ENCODE measurements around the gene DDAH2. TPM values are rescaled to one million over a fixed set of nuclear protein-coding genes. Genes with fewer than 3 reads are reported as not detected.

The DDAH2 gene
- total RNA-seq, 1 donor from 2014 or later, result 126 TPM

DNA sequence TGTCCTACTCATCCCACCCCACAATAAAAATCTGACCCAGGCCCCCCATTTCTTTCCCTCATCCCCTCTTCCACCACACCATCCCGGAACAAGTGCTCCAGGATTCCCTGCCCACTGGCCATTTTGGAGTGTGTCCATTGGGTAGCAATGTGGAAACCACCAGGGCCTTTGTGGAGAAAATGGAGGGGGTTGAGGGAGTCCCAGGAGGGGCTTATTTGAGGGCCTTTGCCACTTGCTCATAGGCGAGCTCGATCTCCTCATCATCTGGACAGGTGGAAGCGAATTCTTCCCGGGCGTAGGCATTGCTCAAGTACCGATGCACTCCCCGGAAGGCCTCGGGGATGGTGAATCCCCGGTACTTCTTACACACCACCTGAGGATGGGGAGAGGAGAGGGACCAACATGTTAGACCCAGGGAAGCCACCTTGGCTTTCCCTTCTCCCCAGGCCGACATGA is 1.6 kb upstream of the DDAH2 start:
- DNase-seq, result no peak

- DNase-seq, result peak; percentile 95
Observed at GRCh38 chr6:31729979-31730630, 1.0 kb upstream of the DDAH2 start.

- peak; percentile 93 for DNase-seq
Observed at GRCh38 chr6:31729515-31729978, 448 bp upstream of the DDAH2 start.

DNA sequence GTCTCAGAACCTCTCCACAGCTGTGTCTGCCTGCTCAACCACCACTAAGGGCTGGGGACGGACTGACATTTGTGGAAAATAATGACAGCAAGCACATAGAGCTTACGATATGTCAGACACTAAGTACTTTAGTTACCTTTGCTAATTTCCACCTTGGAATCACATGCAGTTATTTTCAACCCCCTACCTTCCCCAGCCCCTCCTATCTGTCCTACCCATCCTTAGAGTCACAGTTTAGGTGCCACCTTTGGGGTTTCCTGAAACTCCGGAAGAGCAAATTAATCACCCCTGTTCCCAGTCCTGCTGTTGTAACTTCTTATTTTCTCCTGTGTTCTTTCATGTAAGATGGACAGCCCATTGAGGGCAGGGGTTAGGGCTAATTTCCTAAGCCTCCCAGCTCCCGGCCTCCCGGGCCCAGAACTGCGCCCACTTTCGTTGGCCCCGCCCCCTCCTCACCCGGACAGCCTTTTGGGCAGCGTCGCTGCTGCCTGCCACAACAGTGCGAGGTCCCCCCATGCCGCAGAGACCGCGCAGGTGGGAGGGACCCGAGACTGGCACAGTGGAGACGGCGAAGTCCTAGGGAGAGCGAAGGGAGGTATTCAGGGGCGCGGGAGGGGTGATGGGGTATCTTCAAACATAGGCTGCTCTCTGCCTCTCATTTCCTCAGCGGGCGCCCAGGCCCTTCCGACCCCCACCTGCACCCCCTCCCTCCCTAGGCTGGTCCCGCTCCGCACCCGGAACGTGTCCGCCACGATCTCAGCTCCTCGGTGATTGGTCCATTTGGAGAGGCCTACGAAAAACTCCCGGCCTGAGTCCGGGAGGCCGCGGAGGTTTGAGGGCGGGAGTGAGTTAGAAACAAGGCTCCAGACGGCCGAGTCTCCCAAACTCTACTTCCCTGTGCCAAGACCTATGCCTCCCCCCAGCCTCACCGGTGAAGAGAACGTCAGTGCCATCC is 1.1 kb downstream of the DDAH2 start:
- no peak for DNase-seq

DNA sequence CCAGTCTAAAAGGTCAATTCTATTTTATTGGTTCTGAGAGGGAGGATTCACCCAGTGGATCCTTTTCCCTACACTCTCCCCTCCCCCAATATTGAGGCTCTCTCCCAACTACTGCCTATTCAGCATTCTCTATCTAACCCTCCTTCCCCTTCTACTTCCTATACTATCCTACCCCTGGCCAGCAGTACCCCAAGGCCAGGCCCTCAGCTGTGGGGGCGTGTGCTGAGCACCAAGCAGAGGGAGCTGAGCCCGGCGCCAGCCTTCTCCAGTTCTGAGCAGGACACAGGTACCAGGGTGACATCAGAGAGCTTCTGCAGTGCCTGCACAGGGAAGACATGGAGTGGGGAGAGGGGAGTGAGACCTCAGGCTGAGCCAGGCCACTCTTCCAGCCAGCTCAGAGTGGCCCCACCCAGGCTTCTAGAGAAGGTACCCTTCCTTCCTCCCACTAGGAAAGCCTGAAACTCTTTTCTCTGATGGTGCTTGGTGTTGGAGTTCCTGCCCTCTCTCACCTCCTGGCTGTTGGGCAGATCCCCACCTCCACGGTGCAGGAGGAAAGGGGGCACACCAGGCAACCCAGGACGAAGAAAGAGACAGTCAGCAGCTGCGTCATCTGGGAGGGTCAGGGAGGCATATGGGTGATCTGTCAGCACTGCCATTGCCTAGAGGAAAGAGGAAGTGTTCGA is 1.9 kb downstream of the DDAH2 start:
- DNase-seq, result no peak

DNA sequence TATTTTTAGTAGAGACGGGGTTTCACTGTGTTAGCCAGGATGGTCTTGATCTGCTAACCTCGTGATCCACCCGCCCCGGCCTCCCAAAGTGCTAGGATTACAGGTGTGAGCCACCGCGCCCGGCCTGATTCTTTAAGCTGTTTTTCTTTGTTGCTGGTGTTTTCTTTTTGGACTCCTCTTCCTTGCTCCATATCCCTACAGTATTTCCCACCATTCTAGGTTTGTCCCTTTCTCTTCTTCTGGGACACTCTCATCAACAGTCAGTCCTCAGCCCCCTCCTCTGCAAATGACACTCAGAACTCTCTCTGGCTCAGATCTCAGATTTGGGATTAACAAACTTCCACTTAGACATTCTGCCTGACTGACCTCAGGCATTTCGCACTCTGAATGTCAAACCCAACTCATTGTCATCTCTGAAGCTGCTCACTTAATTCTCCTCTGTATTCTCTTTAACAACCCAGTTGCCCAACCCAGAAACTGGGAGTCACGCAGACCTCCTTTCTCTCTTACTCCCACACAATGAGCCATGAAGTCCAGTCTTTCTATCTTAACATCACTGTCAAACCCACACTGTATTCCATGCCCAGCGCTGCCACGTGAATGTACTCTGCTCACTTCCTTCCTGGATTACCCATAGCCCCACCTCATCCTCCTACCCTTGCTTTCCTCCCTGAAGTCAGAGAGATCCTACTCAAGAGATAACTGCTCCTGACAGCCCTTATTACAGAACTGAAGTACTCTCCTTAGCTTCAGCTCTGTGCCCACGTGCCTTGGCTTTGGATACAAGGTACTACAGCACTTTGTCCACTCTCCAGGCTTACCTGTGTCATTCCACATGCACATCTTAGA is 3.4 kb downstream of the DDAH2 start:
- DNase-seq, result peak; percentile 62

DNA sequence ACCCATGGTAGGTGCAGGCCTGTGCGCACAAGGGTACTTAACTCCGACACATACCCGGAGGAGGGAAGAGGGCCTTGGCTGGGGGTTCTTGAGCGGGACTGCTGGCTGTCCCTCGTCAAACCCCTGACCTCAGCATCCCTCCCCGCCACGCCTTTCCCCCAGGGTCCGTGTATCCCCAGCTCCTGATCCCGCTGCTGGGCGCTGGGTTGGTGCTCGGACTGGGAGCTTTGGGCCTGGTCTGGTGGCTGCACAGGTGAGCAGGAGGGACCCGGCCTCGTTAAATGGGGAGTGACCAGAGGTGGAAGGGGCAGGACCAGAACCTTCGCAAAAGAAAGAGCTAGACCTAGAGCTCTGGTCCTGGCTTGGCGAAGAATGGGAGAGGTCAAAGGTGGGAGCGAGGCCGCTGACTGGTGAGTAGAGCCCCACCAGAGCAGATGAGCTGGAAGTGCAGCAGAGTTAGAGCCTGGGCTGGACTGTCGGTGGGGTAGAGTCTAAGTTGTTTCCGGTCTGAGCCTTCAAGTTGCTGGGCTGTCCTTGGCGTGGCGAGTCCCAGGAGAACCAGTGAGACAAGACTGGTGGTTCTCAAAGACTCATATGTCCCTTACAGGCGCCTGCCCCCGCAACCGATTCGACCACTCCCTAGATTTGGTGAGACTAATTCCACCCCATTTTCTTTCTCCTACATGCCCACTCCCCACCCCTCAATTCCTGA is 5.0 kb downstream of the DDAH2 start:
- no peak for DNase-seq

- no peak for DNase-seq
Observed at GRCh38 chr6:31723245-31723979, 5.7 kb downstream of the DDAH2 start, which contains the start of gene MPIG6B. Gene MPIG6B, plus strand, starts transcription at chr6:31723373. Its CDS starts 11 bp downstream, at chr6:31723384.

DNA sequence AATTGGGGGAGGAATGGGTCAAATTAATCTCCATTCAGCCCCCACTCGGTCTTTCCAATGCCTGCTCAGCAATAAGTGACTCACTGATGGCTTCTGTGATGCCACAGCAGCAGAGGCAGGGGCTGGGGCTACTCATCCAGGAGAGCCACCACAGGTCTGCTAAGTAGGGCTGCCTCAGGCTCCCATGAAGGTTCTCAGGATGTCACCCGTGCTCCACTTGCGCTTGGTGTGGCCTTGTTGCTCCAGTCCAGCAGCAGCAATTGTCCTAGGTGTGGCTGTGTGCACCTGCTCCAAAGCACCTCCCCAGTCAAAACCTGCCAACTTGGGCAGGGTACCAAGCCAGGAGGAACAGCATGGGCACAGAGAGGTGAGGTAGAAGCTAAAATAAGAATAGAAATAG is 6.9 kb downstream of the DDAH2 start:
- DNase-seq, result no peak

- DNase-seq, result no peak
Observed at GRCh38 chr6:31721351-31722020, 7.6 kb downstream of the DDAH2 start, which contains the start of gene LY6G6C. Gene LY6G6C, minus strand, starts transcription at chr6:31721746. Its CDS starts 67 bp downstream, at chr6:31721679.

DNA sequence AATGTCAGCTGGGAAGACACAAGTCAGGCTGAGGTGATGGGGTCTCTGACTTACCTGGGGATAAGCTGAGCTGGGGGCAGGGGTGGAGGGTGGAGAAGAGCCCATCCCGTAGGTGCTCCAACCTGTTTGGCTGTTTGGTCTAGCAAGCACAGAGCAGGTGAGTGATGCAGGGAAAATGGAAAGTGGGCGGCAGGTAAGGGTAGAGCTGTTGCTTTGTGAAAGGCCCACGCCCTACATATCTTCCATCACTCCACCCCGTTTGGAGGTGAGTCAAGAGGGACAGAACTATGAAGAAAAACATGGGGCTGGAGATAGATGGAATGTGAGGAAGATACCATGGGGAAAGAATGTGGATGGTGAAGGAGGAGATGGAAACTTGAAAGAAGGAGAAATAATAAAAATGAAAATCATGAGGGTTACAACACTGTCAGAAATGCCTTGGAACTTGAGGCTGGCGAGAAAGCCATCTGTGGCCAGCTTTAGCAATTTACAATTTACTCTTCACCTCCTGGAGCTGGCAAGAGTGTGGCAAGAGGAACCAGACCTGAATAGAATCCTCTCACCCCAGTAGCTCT is 8.8 kb downstream of the DDAH2 start:
- DNase-seq, result no peak

GRCh38 chr6:31719001-31719400 is 10.1 kb downstream of the DDAH2 start:
- no peak for DNase-seq

DNA sequence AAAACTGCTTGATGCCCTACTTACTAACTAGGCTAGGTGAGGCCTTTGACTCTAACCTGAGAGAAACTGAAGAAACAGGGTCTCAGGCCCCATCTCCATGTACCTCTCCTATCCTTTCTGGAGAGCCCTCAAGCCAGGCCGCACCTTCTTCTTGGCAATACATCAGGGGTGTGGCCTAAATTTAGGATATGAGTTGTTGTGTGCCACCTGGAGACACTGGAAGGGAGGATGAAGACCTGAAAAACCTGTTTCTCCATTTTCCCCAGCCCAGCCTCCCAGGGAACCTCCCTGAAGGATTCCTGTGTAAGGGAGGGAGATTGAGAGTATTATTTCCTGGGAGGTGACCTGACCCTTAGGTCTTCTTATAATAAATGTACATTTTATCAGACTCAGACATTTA is 10.8 kb downstream of the DDAH2 start:
- no peak for DNase-seq

DNA sequence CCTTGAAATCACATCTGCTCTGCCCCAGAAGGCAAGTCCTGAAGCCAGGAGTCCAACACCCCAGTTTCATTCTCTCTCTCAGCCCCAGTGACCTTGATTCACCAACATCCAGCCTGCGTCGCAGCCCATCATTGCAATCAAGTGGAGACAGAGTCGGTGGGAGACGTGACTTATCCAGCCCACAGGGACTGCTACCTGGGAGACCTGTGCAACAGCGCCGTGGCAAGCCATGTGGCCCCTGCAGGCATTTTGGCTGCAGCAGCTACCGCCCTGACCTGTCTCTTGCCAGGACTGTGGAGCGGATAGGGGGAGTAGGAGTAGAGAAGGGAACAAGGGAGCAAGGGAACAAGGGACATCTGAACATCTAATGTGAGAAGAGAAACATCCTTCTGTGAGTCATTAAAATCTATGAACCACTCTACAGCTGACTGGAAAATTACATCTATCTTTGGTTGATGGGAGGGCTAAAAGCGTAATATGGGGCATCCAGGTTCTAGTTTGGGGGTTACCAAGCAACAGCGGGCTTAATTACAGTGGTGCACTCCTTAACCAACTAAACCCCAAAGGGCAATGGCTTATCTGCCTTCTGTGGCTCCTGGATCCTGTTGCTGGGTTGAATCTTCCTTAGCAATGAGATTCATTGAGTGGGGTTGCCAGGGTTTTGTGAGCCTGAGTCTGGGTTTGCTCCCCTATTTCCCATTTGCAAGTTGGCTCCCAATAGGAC is 11.4 kb downstream of the DDAH2 start:
- DNase-seq, result no peak

GRCh38 chr6:31715022-31715958 is 13.8 kb downstream of the DDAH2 start, which contains the start of gene LY6G6D:
Gene LY6G6D, plus strand, starts transcription at chr6:31715348. Its CDS starts 8 bp downstream, at chr6:31715356.
- no peak for DNase-seq

- DNase-seq, result no peak
Observed at GRCh38 chr6:31713991-31714684, 15.0 kb downstream of the DDAH2 start.

GRCh38 chr6:31713465-31713864 is 15.6 kb downstream of the DDAH2 start:
- DNase-seq, result no peak
